SK-MEL-5 (cell line): ENCODE data around the gene RNF157. TPM values are rescaled to one million over a fixed set of nuclear protein-coding genes. Genes with fewer than 3 reads are reported as not detected.
"Not testable (repeated sequence)": the region's sequence is repeated elsewhere in the genome, so short reads cannot be mapped to it uniquely, and the experiment has no call there.

Source experiments
- DNase-seq: peaks from one replicate; pipeline ENCODE4 v3.0.0-alpha.2; 2016; ENCODE audit warnings: low read depth, low spot score
- in situ Hi-C: cut with HindIII; loops from 2 replicates; pipeline ENCODE4 v1.10.0; 2016; ENCODE audit warnings: low sequenced_read_pairs, high pct_unique_total_duplicates, low pct_unique_long_range_greater_than_20kb
- total RNA-seq: library from RNA; depleted of rRNA; stranded (reverse); fragments of >200 nt; shearing (Covaris generic); gene quantifications from 2 replicates; pipeline ENCODE4 v1.2.3, GENCODE V29; 2014

RNF157 gene
- total RNA-seq, 1 experiment from 2014 or later: 28.1 TPM

DNA sequence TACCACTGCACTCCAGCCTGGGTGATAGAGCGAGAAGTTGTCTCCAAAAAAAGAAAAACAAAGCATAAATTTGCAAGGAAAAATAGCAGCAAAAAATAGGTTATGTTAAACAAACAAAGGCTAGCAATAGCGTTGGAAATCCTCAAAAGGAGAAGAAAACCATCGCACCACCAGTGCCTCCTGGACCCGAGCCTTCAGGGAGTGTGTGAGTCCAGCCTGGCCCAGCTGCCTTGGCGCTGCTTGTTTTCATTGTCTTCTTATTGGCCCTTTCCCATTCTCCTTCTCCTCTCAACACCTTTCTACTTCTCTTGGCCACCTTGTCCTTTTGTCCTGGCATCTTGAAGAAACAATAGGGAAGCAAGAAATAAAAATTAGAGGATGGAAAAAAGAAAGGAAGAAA lies 20.4 kb upstream of the RNF157 start:
- DNase-seq: no peak
- in situ Hi-C loops: no loop called here

DNA sequence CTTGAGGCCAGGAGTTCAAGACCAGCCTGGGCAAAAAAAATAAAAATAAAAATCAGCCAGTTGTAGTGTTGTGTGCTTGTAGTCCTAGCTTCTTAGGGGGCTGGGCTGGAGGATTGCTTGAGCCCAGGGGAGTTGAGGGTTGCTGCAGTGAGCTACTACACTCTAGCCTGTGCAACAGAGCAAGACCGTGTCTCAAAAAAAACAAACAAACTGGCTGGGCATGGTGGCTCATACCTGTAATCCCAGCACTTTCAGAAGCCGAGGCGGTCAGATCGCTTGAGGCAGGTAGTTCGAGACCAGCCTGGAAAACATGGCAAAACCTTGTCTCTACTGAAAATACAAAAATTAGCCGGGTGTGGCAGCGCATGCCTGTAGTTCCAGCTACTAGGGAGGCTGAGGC lies 19.9 kb upstream of the RNF157 start:
- in situ Hi-C loops: no loop called here
- DNase-seq: no peak

DNA sequence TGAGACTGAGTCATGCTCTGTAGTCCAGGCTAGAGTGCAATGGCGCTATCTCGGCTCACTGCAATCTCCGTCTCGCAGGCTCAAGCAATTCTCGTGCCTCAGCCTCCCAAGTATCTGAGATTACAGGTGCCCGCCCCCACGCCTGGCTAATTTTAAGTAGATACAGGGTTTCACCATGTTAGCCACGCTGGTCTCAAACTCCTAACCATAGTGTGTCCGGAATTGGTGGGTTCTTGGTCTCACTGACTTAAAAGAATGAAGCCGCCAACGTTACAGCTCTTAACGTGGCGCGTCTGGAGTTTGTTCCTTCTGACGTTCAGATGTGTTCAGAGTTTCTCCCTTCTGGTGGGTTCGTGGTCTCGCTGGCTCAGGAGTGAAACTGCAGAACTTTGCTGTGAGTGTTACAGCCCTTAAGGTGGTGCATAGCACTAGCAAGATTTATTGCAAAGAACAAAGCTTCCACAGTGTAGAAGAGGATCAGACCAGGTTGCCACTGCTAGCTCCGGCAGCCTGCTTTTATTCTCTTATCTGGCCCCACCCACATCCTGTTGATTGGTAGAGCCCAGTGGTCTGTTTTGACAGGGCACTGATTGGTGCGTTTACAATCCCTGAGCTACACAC lies 16.2 kb upstream of the RNF157 start:
- in situ Hi-C loops, DNase-seq: not testable (repeated sequence)

DNA sequence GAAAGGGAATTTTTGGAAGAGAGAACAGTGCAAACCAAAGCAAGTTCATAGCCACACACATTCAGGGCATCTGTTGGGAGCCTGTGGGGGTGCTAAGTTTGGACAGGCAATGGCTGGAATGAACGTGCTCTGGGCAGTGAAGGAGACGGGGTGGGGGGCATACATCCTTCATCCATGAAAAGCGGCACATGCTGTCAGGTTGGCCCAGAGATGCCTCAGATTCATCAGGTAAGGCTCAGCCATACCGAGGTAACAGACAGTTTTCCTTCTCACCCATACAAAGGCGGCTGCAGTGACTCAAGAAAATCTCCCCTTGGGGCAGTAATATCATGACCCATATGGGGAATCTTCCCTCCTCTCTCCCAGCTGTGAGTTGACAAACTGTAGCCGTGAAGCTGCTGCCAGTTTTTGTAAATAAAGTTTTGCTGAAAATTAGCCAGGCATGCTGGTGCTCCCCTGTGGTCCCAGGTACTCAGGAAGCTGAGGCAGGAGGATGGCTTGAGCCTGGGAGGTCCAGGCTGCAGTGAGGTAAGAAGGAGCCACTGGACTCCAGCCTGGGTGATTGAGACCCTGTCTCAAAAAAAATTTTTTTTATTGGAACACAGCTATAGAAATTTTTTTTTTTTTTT lies 15.6 kb upstream of the RNF157 start:
- in situ Hi-C loops: no loop called here
- no peak for DNase-seq

DNA sequence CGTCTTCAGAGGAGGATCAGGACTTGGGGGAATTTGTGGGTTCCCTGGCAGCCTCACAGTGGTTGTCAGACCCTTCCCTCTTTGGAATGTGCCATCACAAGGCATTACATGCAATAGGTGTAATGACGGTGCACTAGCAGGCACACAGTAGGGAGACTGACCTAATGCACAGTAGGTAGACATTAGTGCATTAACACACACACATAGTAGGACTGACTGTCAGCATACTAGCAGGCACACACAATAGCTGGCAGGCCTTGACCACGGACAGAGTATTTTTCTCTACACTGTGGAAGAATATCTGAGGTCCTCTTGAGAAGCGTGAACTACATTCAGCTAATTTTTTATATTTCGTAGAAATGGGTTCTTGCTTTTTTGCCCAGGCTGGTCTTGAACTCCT lies 14.0 kb upstream of the RNF157 start:
- DNase-seq: no peak
- in situ Hi-C loops: no loop called here

DNA sequence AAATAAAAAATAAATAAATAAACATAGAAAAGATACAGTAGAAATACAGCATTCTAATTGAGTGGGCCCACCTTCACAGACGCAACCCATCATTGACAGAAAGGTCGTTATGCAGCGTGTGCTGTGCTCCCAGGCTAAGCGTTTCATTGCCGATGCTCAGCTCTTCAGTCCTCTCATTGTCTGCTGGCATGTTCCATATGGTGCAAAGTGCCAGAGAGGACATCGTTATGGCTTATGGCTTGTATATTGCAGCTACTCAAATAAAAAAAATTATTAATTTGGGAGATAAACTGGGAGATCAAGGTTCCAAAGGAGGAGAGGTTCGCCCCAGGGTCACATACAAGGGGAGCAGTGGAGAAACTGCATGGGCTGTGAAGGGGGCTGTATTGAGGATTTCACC lies 13.5 kb upstream of the RNF157 start:
- in situ Hi-C loops: no loop called here
- no peak for DNase-seq

DNA sequence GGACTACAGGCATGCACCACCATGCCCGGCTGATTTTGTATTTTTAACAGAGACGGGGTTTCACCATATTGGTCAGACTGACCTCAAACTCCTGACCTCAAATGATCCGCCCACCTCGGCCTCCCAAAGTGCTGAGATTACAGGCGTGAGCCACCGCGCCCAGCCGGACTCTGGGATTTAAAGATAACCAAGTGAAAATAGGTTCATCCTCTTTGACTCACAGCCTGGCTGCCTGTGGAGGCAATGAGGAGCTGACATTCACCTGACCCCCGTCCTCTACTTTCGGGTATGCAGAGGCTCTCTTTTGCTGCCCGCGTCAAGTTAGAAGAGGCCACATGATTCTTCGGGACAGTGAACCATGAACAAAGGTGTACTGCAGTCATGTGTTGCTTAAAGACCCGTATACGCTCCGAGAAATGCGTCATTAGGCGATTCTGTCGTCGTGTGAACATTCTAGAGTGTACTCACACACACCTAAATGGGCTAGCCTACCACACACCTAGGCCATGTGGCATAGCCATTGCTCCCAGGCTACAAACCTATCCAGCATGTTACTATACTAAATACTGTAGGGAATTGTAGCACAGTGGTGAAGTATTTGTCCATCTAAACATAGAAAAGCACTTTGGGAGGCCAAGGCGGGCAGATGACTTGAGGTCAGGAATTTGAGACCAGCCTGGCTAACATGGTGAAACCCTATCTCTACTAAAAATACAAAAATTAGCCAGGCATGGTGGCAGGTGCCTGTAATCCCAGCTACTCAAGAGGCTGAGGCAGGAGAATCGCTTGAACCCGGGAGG lies 12.9 kb upstream of the RNF157 start:
- in situ Hi-C loops, DNase-seq: not testable (repeated sequence)

DNA sequence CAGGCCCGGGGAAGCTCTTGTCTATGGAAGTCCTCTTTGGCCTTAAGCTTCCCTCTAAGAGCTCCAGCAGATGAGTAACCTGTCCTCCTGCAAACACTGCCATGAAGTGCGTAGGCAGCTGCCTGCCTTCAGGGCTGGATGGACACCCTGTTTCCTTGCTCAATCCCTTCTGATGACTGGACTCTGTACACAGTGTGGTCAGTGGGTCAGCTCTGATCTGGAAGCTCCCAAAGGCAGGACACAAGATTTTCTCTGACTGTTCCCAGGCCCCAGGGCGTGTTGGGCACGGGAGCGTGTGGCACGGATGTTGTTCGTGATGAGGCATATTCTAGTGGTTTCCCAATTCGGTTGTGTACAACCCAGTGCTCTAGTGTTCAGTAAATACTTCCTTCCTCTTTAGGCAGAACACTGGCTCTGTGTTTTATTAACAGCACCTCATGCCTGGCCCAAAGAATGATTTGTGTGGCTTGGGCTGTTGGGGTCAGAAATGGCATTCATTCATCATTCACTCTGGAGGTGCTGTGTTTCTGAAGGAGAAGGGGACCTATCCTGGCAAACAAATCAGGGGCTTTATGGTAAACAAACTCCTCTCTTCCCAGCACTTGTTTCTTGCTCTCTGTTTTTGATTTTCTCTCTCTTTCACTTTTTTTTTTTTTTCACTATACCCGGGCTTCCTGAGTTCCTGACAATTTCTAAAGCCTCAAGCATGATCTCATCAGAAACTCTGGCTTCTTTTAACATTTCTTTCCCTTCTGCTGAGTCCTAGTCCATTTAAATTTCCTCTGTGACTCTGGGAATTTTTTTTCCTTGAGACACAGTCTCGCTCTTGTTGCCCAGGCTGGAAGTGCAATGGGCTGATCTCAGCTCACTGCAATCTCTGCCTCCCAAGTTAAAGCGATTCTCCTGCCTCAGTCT lies 12.0 kb upstream of the RNF157 start:
- in situ Hi-C loops: no loop called here
- peak; percentile 99 for DNase-seq

DNA sequence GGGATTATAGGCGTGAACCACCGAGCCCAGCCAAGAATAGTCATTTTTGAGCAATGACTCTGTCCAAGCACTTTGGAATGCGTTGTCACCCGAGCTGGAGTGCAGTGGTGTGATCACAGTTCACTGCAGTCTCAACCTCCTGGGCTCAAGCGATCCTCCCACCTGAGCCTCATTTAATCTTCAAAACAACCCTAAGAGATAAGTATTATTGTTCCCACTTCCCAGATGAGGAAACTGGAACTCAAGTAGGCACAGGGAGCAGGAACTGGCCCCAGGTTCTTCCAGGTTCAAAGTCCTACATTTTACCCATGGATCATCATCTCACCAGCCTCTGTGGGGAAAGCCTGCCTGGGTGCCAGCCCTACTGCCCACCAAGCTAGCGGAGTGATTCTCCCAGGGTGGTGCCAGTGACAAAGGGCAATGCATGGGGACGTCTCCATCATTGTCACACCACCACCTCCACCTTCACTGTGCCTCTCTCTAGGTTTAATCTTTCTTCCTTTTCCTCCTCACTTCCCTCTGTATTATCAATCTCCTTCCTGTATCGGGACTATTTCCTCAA lies 11.3 kb upstream of the RNF157 start:
- DNase-seq: no peak
- in situ Hi-C loops: no loop called here

DNA sequence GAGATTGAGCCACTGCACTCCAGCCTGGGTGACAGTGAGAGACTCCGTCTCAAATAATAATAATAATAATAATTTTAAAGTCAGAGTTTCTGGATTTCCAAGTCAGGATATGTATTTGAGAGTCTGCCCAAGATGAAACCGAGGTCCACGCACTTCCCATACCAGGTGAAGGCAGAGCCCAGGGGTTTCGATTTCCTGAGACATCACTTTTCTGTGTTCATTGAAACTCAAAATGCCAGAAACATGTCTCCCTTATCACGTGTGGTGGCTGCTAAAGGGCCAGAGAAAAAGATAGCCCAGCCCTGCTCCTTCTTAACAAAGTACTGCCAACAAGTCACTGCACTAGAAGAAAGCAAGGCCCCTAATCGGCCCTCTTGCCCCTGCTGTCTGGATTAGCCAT lies 9.8 kb upstream of the RNF157 start:
- in situ Hi-C loops: no loop called here

DNA sequence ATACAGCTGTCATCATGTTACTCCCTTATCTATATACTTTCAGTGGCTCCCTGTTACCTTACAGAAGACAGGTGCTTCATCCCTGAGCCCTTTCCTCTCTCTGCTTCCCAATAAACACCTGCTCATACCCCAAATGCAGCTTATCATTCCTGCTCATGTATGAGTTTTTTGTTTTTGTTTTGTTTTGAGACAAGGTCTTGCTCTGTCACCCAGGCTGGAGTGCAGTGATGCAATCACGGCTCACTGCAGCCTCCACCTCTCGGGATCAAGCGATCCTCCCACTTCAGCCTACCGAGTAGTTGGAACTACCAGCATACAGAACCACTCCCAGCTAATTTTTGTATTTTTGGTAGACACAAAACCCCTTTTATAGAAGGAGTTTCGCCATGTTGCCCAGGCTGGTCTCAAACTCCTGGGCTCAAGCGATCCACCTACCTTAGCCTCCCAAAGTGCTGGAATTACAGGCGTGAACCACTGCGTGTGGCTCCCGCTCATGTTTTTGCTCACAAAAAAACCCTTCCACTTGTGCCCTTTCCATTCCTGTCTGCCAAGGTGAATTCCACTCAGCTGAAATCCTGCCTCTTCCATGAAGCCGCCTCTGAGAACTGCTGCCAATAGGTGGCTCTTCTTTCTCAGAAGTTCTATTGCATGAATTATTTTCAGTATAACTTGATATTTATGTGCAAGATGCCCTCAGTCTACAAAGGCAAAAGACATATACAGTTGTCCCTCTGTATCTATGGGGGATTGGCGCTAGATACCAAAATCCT lies 7.9 kb upstream of the RNF157 start:
- peak; percentile 63 for DNase-seq
- in situ Hi-C loops: no loop called here

More for the DNA sequence above, 9.8 kb upstream of the RNF157 start:
- DNase-seq: no peak

DNA sequence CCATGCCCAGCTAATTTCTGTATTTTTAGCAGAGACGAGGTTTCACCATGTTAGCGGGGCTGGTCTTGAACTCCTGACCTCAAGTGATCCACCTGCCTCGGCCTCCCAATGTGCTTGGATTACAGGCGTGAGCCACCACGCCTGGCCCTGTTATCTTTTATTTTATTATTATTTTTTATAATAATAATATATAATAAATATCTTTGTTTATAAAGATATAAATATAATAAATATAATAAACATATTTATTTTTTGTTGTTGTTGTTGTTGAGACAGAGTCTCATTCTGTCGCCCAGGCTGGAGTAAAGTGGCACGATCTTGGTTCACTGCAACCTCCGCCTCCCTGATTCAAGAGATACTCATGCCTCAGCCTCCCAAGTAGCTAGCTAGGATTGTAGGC lies 7.0 kb upstream of the RNF157 start:
- in situ Hi-C loops: no loop called here
- no peak for DNase-seq

DNA sequence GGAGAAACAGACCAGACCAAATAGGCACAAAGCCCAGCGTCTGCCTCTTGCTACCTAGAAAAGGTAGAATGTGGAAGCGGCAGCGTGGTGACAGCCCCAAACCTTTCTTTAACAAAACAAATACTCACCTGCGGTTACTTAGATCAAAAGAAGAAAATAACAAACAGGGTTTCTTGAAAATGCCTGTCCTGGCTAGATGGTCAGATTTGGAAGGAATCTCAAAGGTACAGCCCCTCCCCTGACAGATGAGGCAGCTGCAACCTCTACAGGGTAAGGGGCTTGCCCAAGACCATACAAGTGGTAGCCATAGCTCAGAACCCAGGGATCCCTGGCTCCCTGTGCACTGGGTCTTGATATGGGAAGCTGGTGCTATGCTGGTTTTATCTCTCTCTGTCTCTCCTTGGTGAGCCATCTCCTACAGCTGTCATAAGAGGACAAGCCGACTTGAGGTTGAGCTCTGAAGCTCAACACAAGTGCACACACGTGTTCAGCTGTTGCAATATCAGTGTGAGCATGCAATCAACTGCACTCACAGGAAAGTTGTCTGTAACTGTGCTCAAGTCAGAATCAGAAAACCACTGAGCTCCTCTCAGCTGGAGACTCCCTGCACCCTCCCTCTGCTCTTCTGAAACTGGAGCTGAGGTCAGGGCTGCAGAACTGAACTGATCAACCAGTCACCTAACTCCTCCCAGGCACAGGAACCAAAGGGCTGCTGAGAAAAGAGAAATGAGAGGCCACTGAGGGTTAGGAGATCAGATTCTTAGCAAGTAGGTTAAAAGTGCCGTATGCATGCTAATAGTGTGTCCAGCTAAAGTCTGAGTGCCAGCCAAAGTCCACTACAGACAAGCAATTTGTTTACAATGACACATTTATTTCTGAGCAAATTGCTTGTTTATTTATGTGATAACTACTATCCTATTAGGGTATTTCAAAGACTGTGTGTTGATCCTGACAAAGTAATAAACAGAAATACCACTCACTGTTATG lies 6.1 kb upstream of the RNF157 start:
- peak; percentile 57 for DNase-seq
- in situ Hi-C loops: no loop called here

DNA sequence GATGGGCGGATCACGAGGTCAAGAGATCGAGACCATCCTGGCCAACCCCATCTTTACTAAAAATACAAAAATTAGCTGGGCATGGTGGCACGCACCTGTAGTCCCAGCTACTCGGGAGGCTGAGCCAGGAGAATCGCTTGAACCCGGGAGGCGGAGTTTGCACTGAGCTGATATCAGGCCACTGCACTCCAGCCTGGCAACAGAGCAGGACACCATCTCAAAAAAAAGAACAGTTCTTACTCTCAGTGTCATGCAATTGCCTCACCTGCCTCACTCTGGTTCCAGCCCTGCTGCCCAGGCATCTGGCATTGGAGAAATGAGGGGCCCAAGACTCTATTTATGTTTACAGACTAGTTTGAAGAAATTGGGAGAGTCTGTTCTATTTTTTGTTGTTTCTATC lies 4.4 kb upstream of the RNF157 start:
- DNase-seq, in situ Hi-C loops: not testable (repeated sequence)

DNA sequence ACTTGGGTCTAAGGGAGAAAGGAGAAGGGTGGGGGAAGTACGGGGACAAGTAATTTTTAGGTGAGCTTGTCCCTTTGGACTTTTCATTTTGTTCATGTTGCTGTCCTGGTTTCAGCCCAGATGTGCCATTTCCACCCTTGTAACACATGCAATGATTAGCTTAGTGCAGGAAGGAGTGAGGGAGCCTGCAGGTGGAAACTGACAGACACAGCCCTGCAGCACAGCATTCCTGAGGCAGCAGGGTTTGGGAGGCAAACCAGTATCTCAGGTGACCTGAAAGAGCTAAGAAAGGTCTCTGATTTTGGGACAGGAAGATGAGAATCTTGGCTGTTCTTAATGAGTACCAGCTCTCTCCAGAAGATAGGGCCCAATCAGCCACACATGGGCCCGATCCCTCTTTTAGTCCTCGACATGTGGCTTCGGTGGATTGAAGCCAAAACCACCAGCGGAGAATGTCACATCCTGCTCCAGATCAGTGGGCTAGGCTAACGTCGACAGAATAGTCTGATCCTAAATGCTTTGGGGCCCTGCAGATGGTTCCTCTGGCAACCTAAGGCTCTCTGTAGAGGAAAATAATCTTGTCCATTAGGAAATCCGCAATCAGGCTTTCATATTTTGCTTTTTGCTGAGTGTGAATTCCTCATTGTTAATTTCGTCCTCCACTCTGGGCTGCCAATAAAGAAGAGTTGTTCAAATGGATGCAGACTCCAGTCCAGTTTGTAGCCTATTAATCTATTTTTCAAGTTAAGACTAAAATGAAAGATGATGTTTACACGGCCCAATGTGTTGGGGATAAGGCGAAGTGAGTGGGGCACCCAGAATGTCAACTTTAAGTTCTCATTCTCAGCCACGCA lies 3.8 kb upstream of the RNF157 start:
- in situ Hi-C loops: no loop called here
- no peak for DNase-seq
